ENCODE results near the gene BORCS6.

The BORCS6 gene

DNA sequence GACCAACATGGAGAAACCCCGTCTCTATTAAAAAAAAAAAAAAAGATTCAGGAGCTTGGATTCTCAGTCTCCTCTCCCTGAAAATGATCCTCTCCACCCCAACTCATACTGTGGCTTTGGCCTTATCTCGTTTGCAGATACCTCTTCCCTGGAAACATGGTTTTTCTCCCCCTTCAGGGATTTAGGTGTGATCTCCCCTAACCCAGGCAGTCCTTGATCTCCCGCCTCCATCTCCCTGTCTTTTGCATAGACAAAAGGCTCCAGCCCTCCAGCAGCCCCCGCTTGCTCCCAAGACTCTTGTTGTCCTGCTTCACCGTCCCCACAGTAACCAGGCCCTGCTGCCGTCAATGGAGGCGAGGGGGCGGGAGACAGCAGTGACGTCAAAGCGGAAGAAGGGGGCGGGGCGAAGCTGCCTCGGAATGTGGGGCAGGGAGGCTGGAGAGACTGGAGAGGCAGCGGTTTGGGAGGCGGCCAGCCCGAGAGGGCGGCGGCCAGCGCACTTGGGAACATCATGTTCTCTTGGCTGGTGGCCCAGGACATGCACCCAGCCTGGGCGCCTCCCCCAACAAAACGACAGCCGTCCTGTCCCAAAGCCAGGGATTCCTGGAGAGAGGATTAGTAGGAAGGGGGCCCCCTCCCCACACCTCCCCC, 35.9 kb downstream of the BORCS6 start:
- DNase-seq = peak; percentile 95

- peak; percentile 54 for DNase-seq
Measured at GRCh38 chr17:8153525-8153956, 36.4 kb downstream of the BORCS6 start.

DNA sequence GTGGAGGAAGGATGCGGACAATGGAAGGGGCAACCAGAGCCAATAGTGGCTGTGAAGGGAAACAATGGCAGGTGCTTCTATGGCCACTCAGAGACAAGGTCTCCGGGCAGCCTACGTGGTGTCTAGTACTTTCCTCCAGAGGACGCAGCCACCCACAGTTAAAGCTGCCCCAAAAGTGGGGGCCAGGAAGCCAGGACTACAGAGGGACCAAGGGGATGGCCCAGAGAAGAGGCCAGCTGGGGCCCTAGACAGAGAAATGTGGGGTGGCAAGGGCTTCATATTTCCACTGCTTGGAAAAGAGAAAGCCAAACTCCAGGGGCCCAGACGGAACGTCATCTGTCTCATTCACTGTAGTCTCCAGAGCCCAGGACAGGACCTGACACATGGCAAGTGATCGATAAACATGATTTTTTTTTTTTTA, 36.9 kb downstream of the BORCS6 start:
- DNase-seq = no peak

- DNase-seq = peak; percentile 94
Measured at GRCh38 chr17:8152112-8152775, 37.7 kb downstream of the BORCS6 start, which contains the start of gene PER1. Gene PER1, minus strand, starts transcription at chr17:8152404. Its CDS starts 1,698 bp downstream, at chr17:8150706.

- DNase-seq = peak; percentile 53
Measured at GRCh38 chr17:8151641-8152111, 38.3 kb downstream of the BORCS6 start.

DNA sequence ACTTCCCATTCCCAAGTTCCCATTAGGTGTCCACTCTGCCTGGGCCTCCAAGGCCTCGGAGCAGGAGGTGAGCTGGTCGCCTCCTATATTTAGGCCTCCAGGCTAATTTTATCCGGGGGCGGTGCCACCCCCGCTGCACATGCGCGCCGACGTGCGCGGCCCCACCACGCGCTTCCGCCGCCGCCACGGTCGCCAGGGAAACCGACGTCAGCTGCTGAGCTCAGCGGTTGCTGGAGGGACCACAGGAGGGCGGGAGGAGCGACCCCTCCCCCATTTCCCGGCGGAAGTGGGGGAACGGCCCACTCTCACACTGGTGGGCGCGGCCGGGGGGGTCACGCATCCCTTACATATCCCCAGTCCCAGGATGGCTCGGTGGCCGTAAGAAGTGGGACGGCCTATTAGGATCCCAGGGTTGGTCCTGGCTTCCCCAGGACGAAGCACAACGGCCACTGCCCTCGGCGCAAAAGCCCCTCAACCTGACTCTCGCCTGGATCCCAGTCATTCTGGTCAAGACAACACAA, 38.8 kb downstream of the BORCS6 start:
- DNase-seq = peak; percentile 93

GRCh38 chr17:8150194-8151119, 39.5 kb downstream of the BORCS6 start:
- peak; percentile 15 for DNase-seq

- DNase-seq = peak; percentile 5
Measured at GRCh38 chr17:8149419-8150193, 40.4 kb downstream of the BORCS6 start.

DNA sequence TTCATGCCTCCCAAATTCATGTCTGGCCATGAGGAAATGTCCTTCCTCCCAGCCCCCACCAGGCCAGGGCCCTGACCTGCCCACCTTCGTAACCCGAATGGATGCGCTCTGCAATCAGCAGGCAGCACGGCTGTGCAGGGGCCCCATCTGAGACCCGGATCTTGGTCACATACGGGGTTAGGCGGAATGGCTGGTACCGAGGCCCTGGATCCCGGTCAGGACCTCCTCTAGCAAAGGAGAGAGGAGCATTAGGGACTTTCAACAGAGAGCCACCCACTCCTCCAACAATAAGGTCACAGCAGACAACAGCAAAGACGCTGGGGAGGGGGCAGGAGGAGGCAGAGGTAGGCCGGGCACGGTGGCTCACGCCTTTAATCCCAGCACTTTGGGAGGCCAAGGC, 41.4 kb downstream of the BORCS6 start:
- DNase-seq = peak; percentile 15

DNA sequence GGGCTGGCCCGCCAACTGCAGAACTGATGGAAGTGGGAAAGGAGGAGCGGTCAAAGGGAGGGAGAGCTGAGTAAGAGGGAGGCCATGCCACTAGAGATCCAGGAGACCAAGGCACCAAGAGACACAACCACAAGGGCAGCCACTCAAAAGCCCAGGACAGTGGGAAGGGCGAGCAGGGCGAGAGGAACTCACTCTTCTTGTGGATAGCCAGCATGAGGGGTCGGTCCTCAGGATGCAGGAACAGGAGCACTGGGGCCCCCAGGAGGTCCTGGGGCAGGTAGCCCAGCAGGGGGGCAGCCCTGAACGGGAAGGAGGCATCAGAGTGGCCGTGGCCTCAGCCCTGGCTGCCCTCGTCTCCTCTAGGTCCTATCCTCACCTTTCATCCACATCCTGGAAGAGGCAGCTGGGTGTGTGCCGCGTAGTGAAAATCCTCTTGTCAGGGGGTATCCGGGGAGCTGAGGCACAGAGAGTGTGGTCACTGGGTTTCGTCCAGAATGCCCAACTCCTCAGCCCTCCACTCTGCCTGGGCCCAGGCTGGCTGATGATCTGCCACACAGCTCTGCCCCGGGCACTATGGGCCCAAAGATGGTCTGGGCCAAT, 42.1 kb downstream of the BORCS6 start:
- no peak for DNase-seq

GRCh38 chr17:8147141-8147804, 42.7 kb downstream of the BORCS6 start:
- peak; percentile 13 for DNase-seq

GRCh38 chr17:8146381-8147140, 43.4 kb downstream of the BORCS6 start:
- DNase-seq = peak; percentile 3

DNA sequence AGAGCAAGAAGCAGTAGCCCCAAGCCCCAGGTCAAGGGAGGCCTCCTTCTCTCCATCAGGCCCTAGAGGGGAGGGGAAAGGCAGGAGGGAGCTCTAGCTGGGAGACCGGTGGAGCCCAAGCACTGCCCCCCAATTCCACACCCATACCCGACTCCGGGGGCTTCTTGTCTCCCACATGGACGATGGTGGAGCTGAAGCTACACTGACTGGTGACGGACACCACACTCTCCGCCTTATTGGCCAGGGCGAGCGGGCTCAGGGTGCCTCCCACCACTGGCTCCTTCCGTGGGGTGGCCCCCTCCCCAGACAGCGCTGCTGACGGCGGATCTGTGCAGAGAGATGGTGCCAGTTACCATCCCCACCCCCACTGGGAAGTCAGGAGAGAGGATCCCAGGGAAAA, 44.2 kb downstream of the BORCS6 start:
- peak; percentile 10 for DNase-seq

DNA sequence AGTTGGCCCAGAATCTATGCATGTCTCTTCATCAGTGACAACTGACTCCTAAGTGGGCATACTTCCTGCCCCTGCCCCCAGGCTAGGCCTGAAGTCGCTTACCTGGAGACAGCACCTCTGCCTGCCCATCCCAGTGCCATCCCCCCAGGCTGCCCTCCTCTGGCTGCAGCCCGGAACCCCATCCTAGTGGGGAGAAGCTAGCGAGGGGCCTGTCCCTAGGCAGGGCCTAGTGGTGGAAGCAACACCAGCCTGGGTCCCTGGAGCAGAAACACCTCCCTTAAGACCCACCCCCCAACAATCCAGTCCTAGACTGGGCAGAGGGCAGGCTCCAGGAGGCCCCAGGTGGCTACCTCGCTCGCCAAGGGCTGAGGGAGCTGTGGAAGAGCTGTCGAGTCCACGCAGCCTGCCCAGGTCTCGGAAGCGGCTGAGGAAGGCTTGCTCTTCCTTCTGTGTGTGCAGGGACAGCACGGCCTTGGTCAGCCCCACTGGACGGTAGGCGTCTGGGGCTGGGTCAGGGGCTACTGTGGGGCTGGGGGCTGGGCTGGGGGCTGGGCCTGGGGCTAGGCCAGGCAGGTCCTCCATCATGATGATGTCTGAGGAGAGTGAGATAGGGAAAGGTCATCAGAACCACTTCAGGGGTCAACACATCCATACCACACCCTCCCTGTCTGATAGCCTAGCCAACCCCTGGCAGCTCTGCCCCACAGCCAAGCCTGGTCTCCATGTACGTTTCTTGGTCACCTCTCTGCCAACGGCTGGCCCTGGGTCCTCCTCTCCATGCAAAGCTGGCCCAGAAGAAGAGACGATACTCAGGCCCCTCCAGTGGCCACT, 45.4 kb downstream of the BORCS6 start:
- DNase-seq = peak; percentile 7

GRCh38 chr17:8143581-8144400, 46.2 kb downstream of the BORCS6 start:
- peak; percentile 30 for DNase-seq

- DNase-seq = peak; percentile 26
Measured at GRCh38 chr17:8142887-8143580, 46.9 kb downstream of the BORCS6 start.

GRCh38 chr17:8142158-8142886, 47.7 kb downstream of the BORCS6 start:
- DNase-seq = peak; percentile 15

All from CD4-positive, alpha-beta T cell treated with Interleukin-12 subunit alpha and Interleukin-12 subunit beta, for 1 hour (primary cell).